ENCODE data around the gene IL3RA.
A peak's percentile ranks its signal among the peaks of the same experiment; 100 is the strongest.

Gene IL3RA

GRCh38 chrX:1384658-1385252, 48.2 kb downstream of the IL3RA start:
- DNase-seq (ENCODE audit: low spot score): peak; percentile 20

- peak; percentile 22 for DNase-seq (ENCODE audit: low spot score)
Observed at GRCh38 chrX:1385253-1386223, 49.0 kb downstream of the IL3RA start.

GRCh38 chrX:1386338-1387127, 49.9 kb downstream of the IL3RA start:
- no peak for DNase-seq (ENCODE audit: low spot score)

GRCh38 chrX:1387141-1387776, 50.7 kb downstream of the IL3RA start:
- DNase-seq (ENCODE audit: low spot score): no peak

GRCh38 chrX:1388651-1389050, 52.1 kb downstream of the IL3RA start:
- DNase-seq (ENCODE audit: low spot score): no peak

- no peak for DNase-seq (ENCODE audit: low spot score)
Observed at GRCh38 chrX:1389181-1389992, 52.8 kb downstream of the IL3RA start.

GRCh38 chrX:1389993-1390285, 53.4 kb downstream of the IL3RA start:
- DNase-seq (ENCODE audit: low spot score): no peak

GRCh38 chrX:1390621-1391369, 54.2 kb downstream of the IL3RA start:
- DNase-seq (ENCODE audit: low spot score): peak; percentile 24

GRCh38 chrX:1391370-1391706, 54.8 kb downstream of the IL3RA start:
- DNase-seq (ENCODE audit: low spot score): peak; percentile 98

GRCh38 chrX:1391707-1392375, 55.3 kb downstream of the IL3RA start, which contains the start of gene SLC25A6:
TSS of gene SLC25A6 (minus strand) at chrX:1392113. CDS start at chrX:1392009, 104 bp downstream.
- peak; percentile 99 for DNase-seq (ENCODE audit: low spot score)

GRCh38 chrX:1392376-1393068, 55.9 kb downstream of the IL3RA start:
- DNase-seq (ENCODE audit: low spot score): peak; percentile 79

GRCh38 chrX:1393871-1394615, 57.5 kb downstream of the IL3RA start:
- DNase-seq (ENCODE audit: low spot score): no peak

- no peak for DNase-seq (ENCODE audit: low spot score)
Observed at GRCh38 chrX:1394731-1395501, 58.3 kb downstream of the IL3RA start.

GRCh38 chrX:1395646-1396216, 59.1 kb downstream of the IL3RA start:
- no peak for DNase-seq (ENCODE audit: low spot score)

- no peak for DNase-seq (ENCODE audit: low spot score)
Observed at GRCh38 chrX:1397001-1397400, 60.4 kb downstream of the IL3RA start.

- DNase-seq (ENCODE audit: low spot score): peak; percentile 11
Observed at GRCh38 chrX:1397441-1398270, 61.1 kb downstream of the IL3RA start.

All from D341Med (cell line).